Esophagus squamous epithelium (tissue), 4 donors: ENCODE data around the gene MARCHF9.

Experiments
- POLR2A ChIP-seq, 4 donors: fragments of 450-650 bp; IDR thresholded peaks; one replicate each; pipeline ENCODE4 v1.6.1; 2017; ENCODE audit warnings: antibody characterized with exemption in 4 of 4, mild to moderate bottlenecking in 4 of 4, moderate library complexity in 3 of 4
- TF ChIP-seq, protein P1 (sequence below), 6 experiments: fragments of 450-650 bp in 4 of 6; fragments of 200-600 bp in 2 of 6; sonication (generic) in 2 of 6; IDR thresholded peaks; one replicate each; pipeline ENCODE4 v1.5.1; 2016 to 2019; ENCODE audit warnings: antibody characterized with exemption in 6 of 6, mild to moderate bottlenecking in 4 of 6, moderate library complexity in 4 of 6

DNA sequence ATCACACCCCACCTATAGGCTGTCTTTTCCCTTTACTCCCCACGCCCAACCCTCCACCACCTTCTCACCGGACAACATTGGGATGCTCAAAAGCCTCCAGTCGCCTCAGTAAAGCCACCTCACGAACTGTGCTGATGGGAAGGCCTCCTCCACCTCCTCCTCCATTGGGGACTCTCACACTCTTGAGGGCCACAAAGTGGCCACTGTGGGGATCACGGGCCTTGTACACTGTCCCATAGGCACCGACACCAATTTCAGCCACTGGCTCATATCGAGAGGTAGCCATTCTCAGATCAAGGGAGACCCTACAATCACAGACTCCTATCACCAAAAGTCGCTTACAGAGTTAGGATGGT, 3.5 kb upstream of the MARCHF9 start:
- TF ChIP-seq, protein P1, sequence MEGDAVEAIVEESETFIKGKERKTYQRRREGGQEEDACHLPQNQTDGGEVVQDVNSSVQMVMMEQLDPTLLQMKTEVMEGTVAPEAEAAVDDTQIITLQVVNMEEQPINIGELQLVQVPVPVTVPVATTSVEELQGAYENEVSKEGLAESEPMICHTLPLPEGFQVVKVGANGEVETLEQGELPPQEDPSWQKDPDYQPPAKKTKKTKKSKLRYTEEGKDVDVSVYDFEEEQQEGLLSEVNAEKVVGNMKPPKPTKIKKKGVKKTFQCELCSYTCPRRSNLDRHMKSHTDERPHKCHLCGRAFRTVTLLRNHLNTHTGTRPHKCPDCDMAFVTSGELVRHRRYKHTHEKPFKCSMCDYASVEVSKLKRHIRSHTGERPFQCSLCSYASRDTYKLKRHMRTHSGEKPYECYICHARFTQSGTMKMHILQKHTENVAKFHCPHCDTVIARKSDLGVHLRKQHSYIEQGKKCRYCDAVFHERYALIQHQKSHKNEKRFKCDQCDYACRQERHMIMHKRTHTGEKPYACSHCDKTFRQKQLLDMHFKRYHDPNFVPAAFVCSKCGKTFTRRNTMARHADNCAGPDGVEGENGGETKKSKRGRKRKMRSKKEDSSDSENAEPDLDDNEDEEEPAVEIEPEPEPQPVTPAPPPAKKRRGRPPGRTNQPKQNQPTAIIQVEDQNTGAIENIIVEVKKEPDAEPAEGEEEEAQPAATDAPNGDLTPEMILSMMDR (IDR thresholded peaks at IDR 0.05) = no peak
- TF ChIP-seq POLR2A (IDR thresholded peaks at IDR 0.05) = no peak
